Ishikawa (cell line): ENCODE results near the gene SDK2.

Source experiments
- CEBPB ChIP-seq: IDR thresholded peaks from 2 replicates; pipeline ENCODE4 v1.6.1; 2012
- EGR1 ChIP-seq: IDR thresholded peaks from 2 replicates; pipeline ENCODE4 v1.6.1; 2012
- NFIC ChIP-seq: IDR thresholded peaks from 2 replicates; pipeline ENCODE4 v1.6.1; 2012
- RAD21 ChIP-seq: IDR thresholded peaks from 2 replicates; pipeline ENCODE4 v1.6.1; 2012; ENCODE audit warnings: low read depth
- TCF12 ChIP-seq: IDR thresholded peaks from 2 replicates; pipeline ENCODE4 v1.6.1; 2012; ENCODE audit warnings: low read depth
- YY1 ChIP-seq: IDR thresholded peaks from 2 replicates; pipeline ENCODE4 v1.6.1; 2012; ENCODE audit warnings: low read depth
- TF ChIP-seq, protein P1 (sequence below): IDR thresholded peaks from 2 replicates; pipeline ENCODE4 v1.6.1; 2012
- TF ChIP-seq, protein P2 (sequence below): IDR thresholded peaks from 2 replicates; pipeline ENCODE4 v1.6.1; 2012

DNA sequence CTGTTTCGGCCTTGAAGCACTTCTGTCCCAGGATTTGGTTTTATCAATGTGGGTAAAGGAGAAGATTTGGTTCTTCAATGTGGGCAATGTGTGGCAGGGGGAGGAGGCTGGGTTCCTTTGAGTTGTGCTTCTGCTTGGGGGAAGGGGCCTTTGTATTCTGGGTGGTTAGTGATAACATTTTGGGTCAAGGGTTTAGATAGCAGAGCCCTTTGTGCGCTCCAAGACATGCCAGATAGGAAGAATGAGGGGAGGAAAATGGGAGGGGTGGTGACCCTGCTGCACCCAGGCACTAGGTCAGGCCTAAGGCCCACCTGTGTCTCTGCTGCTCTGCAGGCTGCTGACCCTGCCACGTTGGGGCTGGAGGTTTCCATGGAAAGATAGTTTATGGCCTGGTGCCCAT, 292.5 kb downstream of the SDK2 start:
- TF ChIP-seq EGR1 (no peak), RAD21 (no peak), TCF12 (no peak), YY1 (no peak), NFIC (no peak), CEBPB (no peak)
- TF ChIP-seq, protein P1, sequence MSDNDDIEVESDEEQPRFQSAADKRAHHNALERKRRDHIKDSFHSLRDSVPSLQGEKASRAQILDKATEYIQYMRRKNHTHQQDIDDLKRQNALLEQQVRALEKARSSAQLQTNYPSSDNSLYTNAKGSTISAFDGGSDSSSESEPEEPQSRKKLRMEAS, result no peak
- TF ChIP-seq, protein P2, sequence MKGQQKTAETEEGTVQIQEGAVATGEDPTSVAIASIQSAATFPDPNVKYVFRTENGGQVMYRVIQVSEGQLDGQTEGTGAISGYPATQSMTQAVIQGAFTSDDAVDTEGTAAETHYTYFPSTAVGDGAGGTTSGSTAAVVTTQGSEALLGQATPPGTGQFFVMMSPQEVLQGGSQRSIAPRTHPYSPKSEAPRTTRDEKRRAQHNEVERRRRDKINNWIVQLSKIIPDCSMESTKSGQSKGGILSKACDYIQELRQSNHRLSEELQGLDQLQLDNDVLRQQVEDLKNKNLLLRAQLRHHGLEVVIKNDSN, result no peak
